ENCODE measurements around the gene MAD1L1. TPM values are rescaled to one million over a fixed set of nuclear protein-coding genes. Genes with fewer than 3 reads are reported as not detected.

MAD1L1 gene
- polyA plus RNA-seq (2013) = 23.7 and 24.6 TPM in 2 replicates

DNA sequence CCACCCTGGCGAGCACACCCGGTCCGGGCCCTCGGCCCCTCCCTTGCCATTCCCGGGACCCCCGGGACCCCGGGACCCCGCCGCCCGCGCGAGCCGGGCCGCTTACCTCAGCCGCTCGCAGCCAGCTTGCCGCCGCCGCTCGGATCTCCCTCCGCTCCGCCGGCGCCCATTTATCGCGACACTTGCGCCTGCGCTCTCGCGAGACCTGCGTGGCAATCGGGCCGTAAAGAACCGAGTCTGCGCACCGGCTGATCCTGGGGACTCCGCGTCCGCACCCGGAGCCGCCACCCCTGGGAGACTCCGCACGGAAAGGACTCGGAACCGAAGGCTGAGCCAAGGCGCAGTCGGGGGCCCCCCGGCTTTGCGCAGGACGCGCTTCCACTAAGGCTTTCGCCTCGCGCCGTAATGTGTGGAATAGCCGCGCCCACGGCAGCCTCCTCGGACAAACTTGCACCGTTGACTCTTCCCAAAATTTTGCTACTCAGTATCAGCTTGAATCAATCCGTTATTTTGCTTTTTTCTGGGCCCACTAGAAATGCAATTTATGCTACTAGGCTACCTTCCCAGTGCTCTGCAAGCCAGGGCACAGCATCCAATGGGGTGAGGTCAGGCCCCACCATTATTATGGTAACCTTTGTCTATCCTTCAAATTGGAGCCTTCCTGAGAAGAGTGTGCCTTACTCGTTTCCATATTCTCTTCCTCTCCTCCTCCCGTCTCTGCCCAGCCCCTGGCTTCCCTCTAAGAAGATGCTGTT is at the start of gene MAD1L1:
MAD1L1 (minus strand) TSS at position 180 of the 755 bp plus-strand sequence. CDS start 2,812 bp downstream, outside the sequence.
- Histone ChIP-seq H4K91ac (ENCODE audit: low read depth, low read length) (peak within 1 kb of the TSS; percentile 84), H2AK5ac (ENCODE audit: low read length) (peak within 1 kb of the TSS; percentile 57), H3K14ac (ENCODE audit: low read length) (peak within 1 kb of the TSS; percentile 92), H3K18ac (ENCODE audit: low read length) (peak within 1 kb of the TSS; percentile 85), H3K79me1 (ENCODE audit: low read length) (peaks cover 13% of the 10 kb centered on the region), H3K79me2 (ENCODE audit: control insufficient read depth, insufficient read depth, low read length, poor library complexity) (peaks cover 6% of the 10 kb centered on the region), H4K12ac (ENCODE audit: low read depth, low read length) (peak within 1 kb of the TSS; percentile 96), H3K9ac (ENCODE audit: low read length) (peak within 1 kb of the TSS; percentile 91), H3K4me2 (ENCODE audit: low read length) (peak within 1 kb of the TSS; percentile 98), H2BK12ac (ENCODE audit: low read length) (no peak within 1 kb of the TSS), H3K27me3 (ENCODE audit: insufficient read depth, low read length) (no peaks in the 10 kb centered on the region), H3K4me3 (ENCODE audit: low read depth, low read length) (peak within 1 kb of the TSS; percentile 94), H3K23ac (ENCODE audit: low read length) (no peak within 1 kb of the TSS), H3K36me3 (ENCODE audit: control insufficient read depth in 1 of 2, insufficient read depth in 2 of 2, low read length in 2 of 2) (peaks cover 38 to 44% of the 10 kb centered on the region in 2 experiments), H2BK5ac (ENCODE audit: low read depth, low read length, poor library complexity) (peak within 1 kb of the TSS; percentile 54), H3K9me3 (ENCODE audit: insufficient read depth, low read depth, low read length) (no peaks in the 10 kb centered on the region), H2BK120ac (ENCODE audit: insufficient read depth, low read length, poor library complexity) (peak within 1 kb of the TSS; percentile 89), H2AFZ (ENCODE audit: insufficient read depth, low read length, poor library complexity) (peak within 1 kb of the TSS; percentile 97), H3K4me1 (ENCODE audit: control insufficient read depth in 1 of 2, insufficient read depth in 2 of 2, low read length in 2 of 2) (peaks cover 0 to 6% of the 10 kb centered on the region in 2 experiments), H3K27ac (ENCODE audit: low read depth, low read length) (peak within 1 kb of the TSS; percentile 27), H3K4ac (ENCODE audit: low read depth, low read length) (peak within 1 kb of the TSS; percentile 68), H4K8ac (ENCODE audit: low read depth, low read length) (peak within 1 kb of the TSS; percentile 93)
- DNase-seq = peak; percentile 84 to 97
- no CpG with 5 or more reads among the region's 63 CpGs for WGBS (ENCODE audit: extremely low coverage, insufficient coverage, insufficient read length)

DNA sequence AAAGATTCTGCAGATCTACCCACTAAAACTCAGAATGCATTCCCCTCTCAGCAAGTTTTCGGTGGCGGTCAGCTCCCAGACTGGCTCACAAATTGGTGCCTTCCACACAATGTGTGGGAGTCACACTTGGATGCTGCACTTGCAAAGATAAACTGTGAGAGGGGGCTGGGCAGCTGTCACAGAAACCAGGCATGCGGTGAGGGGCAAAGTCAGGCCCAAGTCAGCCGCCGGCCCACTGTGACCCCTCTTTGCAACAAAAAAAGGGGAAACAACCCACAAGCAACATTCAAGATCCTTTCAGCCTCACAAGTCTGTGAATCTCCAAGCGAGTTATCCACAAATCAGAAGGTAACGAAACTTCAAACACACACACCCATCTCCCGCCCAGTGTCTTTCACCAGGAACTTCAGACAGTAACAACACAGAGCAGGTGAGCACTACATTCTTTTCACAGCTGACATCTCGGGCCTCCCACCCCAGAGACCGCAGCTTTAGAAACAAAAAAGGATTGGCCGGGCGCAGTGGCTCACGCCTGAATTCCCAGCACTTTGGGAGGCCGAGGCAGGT is 49.5 kb upstream of the MAD1L1 start:
- Histone ChIP-seq H3K4me2 (ENCODE audit: low read length) (no peak overlapping the region), H3K79me2 (ENCODE audit: control insufficient read depth, insufficient read depth, low read length, poor library complexity) (no peaks in the 10 kb centered on the region), H3K4me1 (ENCODE audit: control insufficient read depth in 1 of 2, insufficient read depth in 2 of 2, low read length in 2 of 2) (peaks cover 0 to 2% of the 10 kb centered on the region in 2 experiments), H2AK5ac (ENCODE audit: low read length) (no peak overlapping the region), H2BK12ac (ENCODE audit: low read length) (no peak overlapping the region), H3K27ac (ENCODE audit: low read depth, low read length) (no peak overlapping the region), H3K18ac (ENCODE audit: low read length) (no peak overlapping the region), H3K79me1 (ENCODE audit: low read length) (no peaks in the 10 kb centered on the region), H4K12ac (ENCODE audit: low read depth, low read length) (no peak overlapping the region), H3K14ac (ENCODE audit: low read length) (no peak overlapping the region), H3K4me3 (ENCODE audit: low read depth, low read length) (no peak overlapping the region), H3K27me3 (ENCODE audit: insufficient read depth, low read length) (no peaks in the 10 kb centered on the region), H3K36me3 (ENCODE audit: control insufficient read depth in 1 of 2, insufficient read depth in 2 of 2, low read length in 2 of 2) (peaks cover 3 to 4% of the 10 kb centered on the region in 2 experiments), H3K4ac (ENCODE audit: low read depth, low read length) (no peak overlapping the region), H3K9ac (ENCODE audit: low read length) (no peak overlapping the region), H2BK120ac (ENCODE audit: insufficient read depth, low read length, poor library complexity) (no peak overlapping the region), H4K91ac (ENCODE audit: low read depth, low read length) (no peak overlapping the region), H3K9me3 (ENCODE audit: insufficient read depth, low read depth, low read length) (no peaks in the 10 kb centered on the region), H2BK5ac (ENCODE audit: low read depth, low read length, poor library complexity) (no peak overlapping the region), H3K23ac (ENCODE audit: low read length) (no peak overlapping the region), H2AFZ (ENCODE audit: insufficient read depth, low read length, poor library complexity) (no peak overlapping the region), H4K8ac (ENCODE audit: low read depth, low read length) (no peak overlapping the region)
- DNase-seq = no peak
- no CpG with 5 or more reads among the region's 14 CpGs for WGBS (ENCODE audit: extremely low coverage, insufficient coverage, insufficient read length)

DNA sequence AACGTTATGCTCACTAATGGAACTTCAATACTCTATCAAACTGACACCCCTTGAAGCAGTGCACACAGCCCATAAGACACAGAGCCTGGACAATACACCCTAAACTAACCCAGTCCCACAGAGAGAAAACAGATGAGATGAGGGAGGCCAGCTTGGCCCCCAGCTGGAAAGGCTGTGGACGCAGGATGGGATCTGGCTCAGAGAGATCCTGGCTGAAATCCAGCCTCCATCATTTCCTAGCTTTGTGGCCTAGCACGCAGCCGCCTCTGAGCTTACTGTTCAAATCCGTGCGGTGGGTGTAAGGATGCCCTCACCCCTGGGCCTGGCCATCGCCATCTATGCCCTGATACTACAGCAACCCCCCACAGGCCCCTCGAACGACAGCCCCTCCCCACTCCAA is 48.8 kb upstream of the MAD1L1 start:
- H3K9me3 ChIP-seq (ENCODE audit: insufficient read depth, low read depth, low read length) = no peaks in the 10 kb centered on the region
- H4K8ac ChIP-seq (ENCODE audit: low read depth, low read length) = no peak overlapping the region
- H3K4ac ChIP-seq (ENCODE audit: low read depth, low read length) = no peak overlapping the region
- H3K27ac ChIP-seq (ENCODE audit: low read depth, low read length) = no peak overlapping the region
- H3K9ac ChIP-seq (ENCODE audit: low read length) = no peak overlapping the region
- H3K14ac ChIP-seq (ENCODE audit: low read length) = no peak overlapping the region
- peaks cover 0 to 2% of the 10 kb centered on the region in 2 experiments for H3K4me1 ChIP-seq (ENCODE audit: control insufficient read depth in 1 of 2, insufficient read depth in 2 of 2, low read length in 2 of 2)
- no peak overlapping the region for H2AK5ac ChIP-seq (ENCODE audit: low read length)
- no peak overlapping the region for H4K91ac ChIP-seq (ENCODE audit: low read depth, low read length)
- H3K4me2 ChIP-seq (ENCODE audit: low read length) = no peak overlapping the region
- H2BK12ac ChIP-seq (ENCODE audit: low read length) = no peak overlapping the region
- H3K79me2 ChIP-seq (ENCODE audit: control insufficient read depth, insufficient read depth, low read length, poor library complexity) = no peaks in the 10 kb centered on the region
- no peak for DNase-seq
- peaks cover 3 to 4% of the 10 kb centered on the region in 2 experiments for H3K36me3 ChIP-seq (ENCODE audit: control insufficient read depth in 1 of 2, insufficient read depth in 2 of 2, low read length in 2 of 2)
- H3K27me3 ChIP-seq (ENCODE audit: insufficient read depth, low read length) = no peaks in the 10 kb centered on the region
- WGBS (ENCODE audit: extremely low coverage, insufficient coverage, insufficient read length) = no CpG with 5 or more reads among the region's 9 CpGs
- H4K12ac ChIP-seq (ENCODE audit: low read depth, low read length) = no peak overlapping the region
- no peak overlapping the region for H3K18ac ChIP-seq (ENCODE audit: low read length)
- no peaks in the 10 kb centered on the region for H3K79me1 ChIP-seq (ENCODE audit: low read length)
- no peak overlapping the region for H2BK120ac ChIP-seq (ENCODE audit: insufficient read depth, low read length, poor library complexity)
- no peak overlapping the region for H2BK5ac ChIP-seq (ENCODE audit: low read depth, low read length, poor library complexity)
- no peak overlapping the region for H3K4me3 ChIP-seq (ENCODE audit: low read depth, low read length)
- H2AFZ ChIP-seq (ENCODE audit: insufficient read depth, low read length, poor library complexity) = no peak overlapping the region
- no peak overlapping the region for H3K23ac ChIP-seq (ENCODE audit: low read length)

DNA sequence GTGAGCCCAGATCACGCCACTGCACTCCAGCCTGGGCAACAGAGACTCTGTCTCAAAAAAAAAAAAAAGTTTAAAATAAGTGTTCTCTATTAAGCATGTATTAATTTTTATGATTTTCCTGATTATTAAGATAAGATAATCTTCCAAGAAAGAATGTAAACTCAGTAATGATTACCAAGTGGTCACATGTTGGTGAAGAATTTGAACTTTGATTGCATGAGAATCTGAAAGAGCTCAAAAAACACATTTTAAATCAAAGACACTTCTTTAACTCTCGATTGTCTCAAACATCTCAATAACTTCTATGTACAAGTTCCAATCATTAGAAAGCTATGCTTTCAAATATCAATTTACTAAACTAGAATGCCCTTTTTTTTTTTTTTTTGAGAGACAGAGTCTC is 47.7 kb upstream of the MAD1L1 start:
- Histone ChIP-seq H2BK120ac (ENCODE audit: insufficient read depth, low read length, poor library complexity) (no peak overlapping the region), H4K8ac (ENCODE audit: low read depth, low read length) (no peak overlapping the region), H2AFZ (ENCODE audit: insufficient read depth, low read length, poor library complexity) (no peak overlapping the region), H3K9me3 (ENCODE audit: insufficient read depth, low read depth, low read length) (no peaks in the 10 kb centered on the region), H3K27me3 (ENCODE audit: insufficient read depth, low read length) (no peaks in the 10 kb centered on the region), H3K4me2 (ENCODE audit: low read length) (no peak overlapping the region), H2BK5ac (ENCODE audit: low read depth, low read length, poor library complexity) (no peak overlapping the region), H2BK12ac (ENCODE audit: low read length) (no peak overlapping the region), H4K12ac (ENCODE audit: low read depth, low read length) (no peak overlapping the region), H3K79me1 (ENCODE audit: low read length) (no peaks in the 10 kb centered on the region), H3K4ac (ENCODE audit: low read depth, low read length) (no peak overlapping the region), H4K91ac (ENCODE audit: low read depth, low read length) (no peak overlapping the region), H3K27ac (ENCODE audit: low read depth, low read length) (no peak overlapping the region), H3K79me2 (ENCODE audit: control insufficient read depth, insufficient read depth, low read length, poor library complexity) (no peaks in the 10 kb centered on the region), H3K23ac (ENCODE audit: low read length) (no peak overlapping the region), H3K14ac (ENCODE audit: low read length) (no peak overlapping the region), H3K36me3 (ENCODE audit: control insufficient read depth in 1 of 2, insufficient read depth in 2 of 2, low read length in 2 of 2) (peaks cover 3 to 4% of the 10 kb centered on the region in 2 experiments), H3K4me3 (ENCODE audit: low read depth, low read length) (no peak overlapping the region), H3K9ac (ENCODE audit: low read length) (no peak overlapping the region), H3K18ac (ENCODE audit: low read length) (no peak overlapping the region), H2AK5ac (ENCODE audit: low read length) (no peak overlapping the region), H3K4me1 (ENCODE audit: control insufficient read depth in 1 of 2, insufficient read depth in 2 of 2, low read length in 2 of 2) (peaks cover 0 to 2% of the 10 kb centered on the region in 2 experiments)
- no peak for DNase-seq
- WGBS (ENCODE audit: extremely low coverage, insufficient coverage, insufficient read length) = no CpG with 5 or more reads among the region's 2 CpGs

All from trophoblast cell (in vitro differentiated cells and primary cell).